Keratinocyte (primary cell): Measurements from ENCODE around the gene RAB3A. TPM values are rescaled to one million over a fixed set of nuclear protein-coding genes. Genes with fewer than 3 reads are reported as not detected.

Experiments used
- DNase-seq: peaks from one replicate; pipeline ENCODE4 v3.0.0-alpha.2; 2011; ENCODE audit warnings: low read depth, missing footprints, low spot score
- FAIRE-seq: peaks from 2 replicates; lab custom pipeline; 2011; peaks lifted over from hg19 to GRCh38; lab: Jason Lieb, UNC
- H2AFZ ChIP-seq: 2 replicates; pipeline ENCODE4 v1.6.0; 2012; ENCODE audit warnings: low read length, control low read depth, inconsistent platforms; ENCODE audit not compliant: control insufficient read depth
- H3K27ac ChIP-seq: 2 replicates; pipeline ENCODE4 v1.5.1; 2011; ENCODE audit warnings: low read length; ENCODE audit not compliant: control insufficient read depth, insufficient read depth
- H3K27me3 ChIP-seq: 3 replicates; pipeline ENCODE4 v1.6.0; 2011; ENCODE audit warnings: low read length; ENCODE audit not compliant: control insufficient read depth, insufficient read depth; ENCODE audit errors: extremely low read depth
- H3K36me3 ChIP-seq, 2 experiments: 2 replicates in 1 of 2; 3 replicates in 1 of 2; pipeline ENCODE4 v1.5.1; 2011; ENCODE audit warnings: low read length in 2 of 2, mild to moderate bottlenecking in 1 of 2; ENCODE audit not compliant: control insufficient read depth in 2 of 2, insufficient read depth in 2 of 2; ENCODE audit errors: extremely low read depth in 1 of 2
- H3K4me1 ChIP-seq: 3 replicates; pipeline ENCODE4 v1.5.1; 2011; ENCODE audit warnings: low read length; ENCODE audit not compliant: control insufficient read depth, insufficient read depth; ENCODE audit errors: extremely low read depth
- H3K4me2 ChIP-seq: 3 replicates; pipeline ENCODE4 v1.6.0; 2011; ENCODE audit warnings: low read depth, low read length; ENCODE audit not compliant: control insufficient read depth, insufficient read depth; ENCODE audit errors: extremely low read depth
- H3K4me3 ChIP-seq, 3 experiments: fragments of 200-600 bp in 1 of 3; sonication (generic) in 1 of 3; 2 replicates in 2 of 3; 3 replicates in 1 of 3; pipeline ENCODE4 v1.5.1; 2011 to 2016; ENCODE audit warnings: low read length in 3 of 3, mild to moderate bottlenecking in 3 of 3, control low read depth in 2 of 3, inconsistent platforms in 1 of 3, low read depth in 1 of 3, mixed read lengths in 1 of 3, mixed run types in 1 of 3, moderate library complexity in 1 of 3; ENCODE audit not compliant: control insufficient read depth in 2 of 3, insufficient read depth in 2 of 3; ENCODE audit errors: extremely low read depth in 1 of 3
- H3K79me2 ChIP-seq: 2 replicates; pipeline ENCODE4 v1.6.0; 2012; ENCODE audit warnings: low read length; ENCODE audit not compliant: control insufficient read depth, insufficient read depth
- H3K9ac ChIP-seq: 3 replicates; pipeline ENCODE4 v1.6.0; 2011; ENCODE audit warnings: low read length; ENCODE audit not compliant: control insufficient read depth, insufficient read depth; ENCODE audit errors: extremely low read depth
- H3K9me1 ChIP-seq: 3 replicates; pipeline ENCODE4 v1.6.0; 2011; ENCODE audit warnings: low read length; ENCODE audit not compliant: control insufficient read depth, insufficient read depth; ENCODE audit errors: extremely low read depth
- H3K9me3 ChIP-seq: 2 replicates; pipeline ENCODE4 v1.5.1; 2012; ENCODE audit warnings: low read depth, low read length; ENCODE audit not compliant: control insufficient read depth
- H4K20me1 ChIP-seq: 3 replicates; pipeline ENCODE4 v1.6.0; 2011; ENCODE audit warnings: low read length; ENCODE audit not compliant: control insufficient read depth, insufficient read depth; ENCODE audit errors: extremely low read depth
- EZH2 ChIP-seq: IDR thresholded peaks from one replicate; pipeline ENCODE4 v1.6.1; 2012; ENCODE audit warnings: inconsistent platforms, mild to moderate bottlenecking, low read length, moderate library complexity
- dilution Hi-C: fragments of 300-500 bp; cut with MboI; formaldehyde crosslinking; loops from one replicate; pipeline ENCODE4 v1.7.0; 2020; ENCODE audit warnings: low sequenced_read_pairs; ENCODE audit not compliant: extremely low pct_ligation_motif_present
- polyA plus RNA-seq, 5 experiments: library from polyadenylated mRNA; depleted of rRNA in 3 of 5; stranded (reverse) in 3 of 5; stranded (forward) in 1 of 5; unstranded in 1 of 5; fragments of >200 nt; gene quantifications; 1 replicate in 1 of 5; 2 replicates in 3 of 5; 3 replicates in 1 of 5; pipeline versions ENCODE4 v1.2.1 to v1.2.3, GENCODE V29; 2011 to 2012; ENCODE audit warnings: missing spikeins in 2 of 5, low read depth in 1 of 5, low replicate concordance in 1 of 5
- TF ChIP-seq, protein P1 (sequence below), 3 experiments: IDR thresholded peaks in 1 of 3; conservative IDR thresholded peaks in 1 of 3; optimal IDR thresholded peaks in 1 of 3; 2 replicates in 2 of 3; 3 replicates in 1 of 3; pipeline versions ENCODE3 to v1.5.1; 2011; ENCODE audit warnings: low read length in 3 of 3, mild to moderate bottlenecking in 3 of 3, moderate library complexity in 2 of 3, control low read depth in 1 of 3, inconsistent platforms in 1 of 3; ENCODE audit not compliant: insufficient read depth in 2 of 3; ENCODE audit errors: extremely low read depth in 1 of 3

RAB3A gene
- polyA plus RNA-seq, 1 donor (not counting 4 experiments of a cell fraction or from before 2014, with no cell fraction given), result 0.56 TPM

- H3K9me3 ChIP-seq, result no peaks in the 10 kb centered on the region
- H3K4me1 ChIP-seq, result no peaks in the 10 kb centered on the region
- no peaks in the 10 kb centered on the region for H3K79me2 ChIP-seq
- no peak overlapping the region for H2AFZ ChIP-seq
- H3K4me3 ChIP-seq, result no peak overlapping the region
- FAIRE-seq (no peak), DNase-seq (no peak)
- H3K27ac ChIP-seq, result no peak overlapping the region
- no peaks in the 10 kb centered on the region for H3K9me1 ChIP-seq
- H3K4me2 ChIP-seq, result no peak overlapping the region
- peak; percentile 27 for TF ChIP-seq EZH2
- TF ChIP-seq, protein P1, sequence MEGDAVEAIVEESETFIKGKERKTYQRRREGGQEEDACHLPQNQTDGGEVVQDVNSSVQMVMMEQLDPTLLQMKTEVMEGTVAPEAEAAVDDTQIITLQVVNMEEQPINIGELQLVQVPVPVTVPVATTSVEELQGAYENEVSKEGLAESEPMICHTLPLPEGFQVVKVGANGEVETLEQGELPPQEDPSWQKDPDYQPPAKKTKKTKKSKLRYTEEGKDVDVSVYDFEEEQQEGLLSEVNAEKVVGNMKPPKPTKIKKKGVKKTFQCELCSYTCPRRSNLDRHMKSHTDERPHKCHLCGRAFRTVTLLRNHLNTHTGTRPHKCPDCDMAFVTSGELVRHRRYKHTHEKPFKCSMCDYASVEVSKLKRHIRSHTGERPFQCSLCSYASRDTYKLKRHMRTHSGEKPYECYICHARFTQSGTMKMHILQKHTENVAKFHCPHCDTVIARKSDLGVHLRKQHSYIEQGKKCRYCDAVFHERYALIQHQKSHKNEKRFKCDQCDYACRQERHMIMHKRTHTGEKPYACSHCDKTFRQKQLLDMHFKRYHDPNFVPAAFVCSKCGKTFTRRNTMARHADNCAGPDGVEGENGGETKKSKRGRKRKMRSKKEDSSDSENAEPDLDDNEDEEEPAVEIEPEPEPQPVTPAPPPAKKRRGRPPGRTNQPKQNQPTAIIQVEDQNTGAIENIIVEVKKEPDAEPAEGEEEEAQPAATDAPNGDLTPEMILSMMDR (optimal IDR thresholded peaks at IDR 0.05 in 1 of 3, IDR thresholded peaks at IDR 0.05 in 1 of 3, conservative IDR thresholded peaks at IDR 0.05 in 1 of 3; ENCODE audit: extremely low read depth in 1 of 3, insufficient read depth in 2 of 3, low read length in 3 of 3), result no peak
- dilution Hi-C loops, result no loop called here
- H3K9ac ChIP-seq, result no peak overlapping the region
- no peaks in the 10 kb centered on the region for H4K20me1 ChIP-seq
- H3K27me3 ChIP-seq, result peaks cover 26% of the 10 kb centered on the region
- no peaks in the 10 kb centered on the region for H3K36me3 ChIP-seq
Measured at GRCh38 chr19:18230941-18231734, 27.3 kb upstream of the RAB3A start.

- no peaks in the 10 kb centered on the region for H3K9me3 ChIP-seq
Measured at GRCh38 chr19:18229915-18230314, 26.1 kb upstream of the RAB3A start.

More at GRCh38 chr19:18229915-18230314, 26.1 kb upstream of the RAB3A start:
- H3K36me3 ChIP-seq, result no peaks in the 10 kb centered on the region
- H3K27me3 ChIP-seq, result peaks cover 39% of the 10 kb centered on the region
- no peak overlapping the region for H3K9ac ChIP-seq
- H3K9me1 ChIP-seq, result no peaks in the 10 kb centered on the region
- H3K79me2 ChIP-seq, result no peaks in the 10 kb centered on the region
- no peak overlapping the region for H2AFZ ChIP-seq
- H3K4me1 ChIP-seq, result no peaks in the 10 kb centered on the region
- FAIRE-seq, result no peak
- no peak for TF ChIP-seq EZH2
- TF ChIP-seq, protein P1 (optimal IDR thresholded peaks at IDR 0.05 in 1 of 3, IDR thresholded peaks at IDR 0.05 in 1 of 3, conservative IDR thresholded peaks at IDR 0.05 in 1 of 3; ENCODE audit: extremely low read depth in 1 of 3, insufficient read depth in 2 of 3, low read length in 3 of 3), result no peak
- H3K27ac ChIP-seq, result no peak overlapping the region
- dilution Hi-C loops, result no loop called here
- H3K4me3 ChIP-seq, result no peak overlapping the region
- DNase-seq, result no peak
- no peak overlapping the region for H3K4me2 ChIP-seq
- no peaks in the 10 kb centered on the region for H4K20me1 ChIP-seq
